Common myeloid progenitor, CD34-positive (primary cell): ENCODE measurements around the gene DNAH12.
"Not testable (repeated sequence)": the region's sequence is repeated elsewhere in the genome, so short reads cannot be mapped to it uniquely, and the experiment has no call there.

Experiments
- CTCF ChIA-PET: fragments of 350-600 bp; sonication (Branson Sonifier 250); formaldehyde crosslinking; loops from one replicate; lab custom pipeline; 2021; ENCODE audit warnings: antibody characterized with exemption; lab: Charles Lee
- POLR2A ChIA-PET: fragments of 350-600 bp; sonication (Branson Sonifier 250); formaldehyde crosslinking; loops from one replicate; lab custom pipeline; 2021; ENCODE audit warnings: antibody characterized with exemption; lab: Charles Lee
- DNase-seq, 3 donors: peaks; one replicate each; pipeline versions ENCODE4 v3.0.0 to v3.0.0-alpha.2; 2013
- H3K27ac ChIP-seq, 2 experiments: 1 replicate in 1 of 2; 2 replicates in 1 of 2; pipeline ENCODE4 v1.7.0; 2013; ENCODE audit warnings: inconsistent platforms in 2 of 2, low read length in 2 of 2, mild to moderate bottlenecking in 2 of 2, low read depth in 1 of 2, moderate library complexity in 1 of 2; ENCODE audit not compliant: severe bottlenecking in 2 of 2, insufficient read depth in 1 of 2, poor library complexity in 1 of 2
- H3K27me3 ChIP-seq, 5 experiments: replicated peaks in 2 of 5; 1 replicate in 3 of 5; 2 replicates in 2 of 5; pipeline versions ENCODE4 v1.6.1 to v1.7.0; 2013; ENCODE audit warnings: low read length in 4 of 5, mild to moderate bottlenecking in 2 of 5, moderate library complexity in 2 of 5, inconsistent platforms in 1 of 5; ENCODE audit not compliant: insufficient read depth in 5 of 5, control insufficient read depth in 4 of 5
- H3K36me3 ChIP-seq, 4 experiments: 1 replicate in 2 of 4; 2 replicates in 2 of 4; pipeline versions ENCODE4 v1.6.1 to v1.7.0; 2013; ENCODE audit warnings: low read length in 3 of 4, control low read depth in 1 of 4, mild to moderate bottlenecking in 1 of 4; ENCODE audit not compliant: control insufficient read depth in 4 of 4, insufficient read depth in 4 of 4
- H3K4me1 ChIP-seq, 4 experiments: 1 replicate in 3 of 4; 2 replicates in 1 of 4; pipeline versions ENCODE4 v1.6.1 to v1.7.1; 2013; ENCODE audit warnings: low read length in 3 of 4, mild to moderate bottlenecking in 3 of 4, control low read depth in 1 of 4, inconsistent platforms in 1 of 4, moderate library complexity in 1 of 4; ENCODE audit not compliant: control insufficient read depth in 4 of 4, insufficient read depth in 4 of 4; ENCODE audit errors: control extremely low read depth in 1 of 4
- H3K4me3 ChIP-seq, 7 experiments: 1 replicate in 4 of 7; 2 replicates in 3 of 7; pipeline versions ENCODE4 v1.5.1 to v1.7.0; 2013; ENCODE audit warnings: mild to moderate bottlenecking in 7 of 7, low read length in 6 of 7, moderate library complexity in 6 of 7, inconsistent platforms in 2 of 7, low read depth in 2 of 7, control low read depth in 1 of 7; ENCODE audit not compliant: insufficient read depth in 4 of 7, control insufficient read depth in 1 of 7; ENCODE audit errors: extremely low read depth in 1 of 7
- H3K9me3 ChIP-seq, 5 experiments: 1 replicate in 4 of 5; 2 replicates in 1 of 5; pipeline versions ENCODE4 v1.6.1 to v1.7.1; 2013; ENCODE audit warnings: low read length in 4 of 5, mild to moderate bottlenecking in 2 of 5, inconsistent platforms in 1 of 5, low read depth in 1 of 5, moderate library complexity in 1 of 5; ENCODE audit not compliant: control insufficient read depth in 4 of 5, insufficient read depth in 2 of 5; ENCODE audit errors: control extremely low read depth in 1 of 5
- WGBS: methylation state at CpG from one replicate; pipeline ENCODE4 v1.1.5; 2013; ENCODE audit not compliant: insufficient coverage; 5-methylcytosine and 5-hydroxymethylcytosine counted together

DNAH12 gene

DNA sequence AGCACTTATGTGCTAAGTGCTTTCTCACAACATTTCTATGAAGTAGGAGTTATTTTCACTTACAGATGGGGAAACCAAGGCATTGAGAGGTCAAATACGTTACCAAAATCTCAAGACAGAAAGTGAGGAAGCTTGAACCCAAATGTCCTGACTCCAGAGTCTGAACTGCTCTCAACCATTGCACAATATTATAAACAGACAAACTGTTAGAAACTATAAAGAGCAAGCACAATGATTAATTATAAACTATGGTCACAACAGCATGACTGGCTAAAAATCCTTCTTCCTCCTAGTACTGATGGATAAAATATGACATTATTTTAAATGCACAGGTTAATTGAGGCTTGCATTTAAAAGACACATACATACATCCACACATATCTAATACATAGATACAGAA lies 173.8 kb downstream of the DNAH12 start:
- CTCF ChIA-PET = interaction anchor here (0.6 kb wide), 1 partner anchor 620 kb away, joined by 3 read pairs; no protein-coding TSS in a partner anchor
- peak in 2 of 3 donors; percentile 48 to 64 for DNase-seq
- Histone ChIP-seq H3K4me1 (peaks cover 0 to 13% (median 4%) of the 10 kb centered on the region in 4 experiments), H3K9me3 (peaks cover 0 to 11% (median 2%) of the 10 kb centered on the region in 5 experiments), H3K27ac (no peak overlapping the region), H3K4me3 (no peak overlapping the region), H3K27me3 (no peaks in the 10 kb centered on the region), H3K36me3 (no peaks in the 10 kb centered on the region)
- POLR2A ChIA-PET = interaction anchor here (0.6 kb wide), 1 partner anchor 45 kb away, joined by 4 read pairs; no protein-coding TSS in a partner anchor
- WGBS = no CpG with 5 or more reads among the region's 1 CpG

DNA sequence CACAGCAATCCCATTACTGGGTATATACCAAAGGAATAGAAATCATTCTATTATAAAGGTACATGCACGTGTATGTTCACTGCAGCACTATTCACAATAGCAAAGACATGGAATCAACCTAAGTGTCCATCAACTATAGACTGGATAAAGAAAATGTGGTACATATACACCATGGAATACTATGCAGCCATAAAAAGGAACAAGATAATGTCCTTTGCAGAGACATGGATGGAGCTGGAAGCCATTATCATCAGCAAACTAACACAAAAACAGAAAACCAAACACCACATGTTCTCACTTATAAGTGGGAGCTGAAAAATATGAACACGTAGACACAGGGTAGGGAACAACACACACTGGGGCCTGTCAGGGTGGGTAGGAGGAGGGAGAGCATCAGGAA lies 179.1 kb downstream of the DNAH12 start:
- WGBS = no CpG with 5 or more reads among the region's 2 CpGs
- CTCF ChIA-PET = interaction anchor here (1.2 kb wide), 1 partner anchor 11 kb away, joined by 3 read pairs; no protein-coding TSS in a partner anchor
- H3K27me3 ChIP-seq = not testable (repeated sequence)

DNA sequence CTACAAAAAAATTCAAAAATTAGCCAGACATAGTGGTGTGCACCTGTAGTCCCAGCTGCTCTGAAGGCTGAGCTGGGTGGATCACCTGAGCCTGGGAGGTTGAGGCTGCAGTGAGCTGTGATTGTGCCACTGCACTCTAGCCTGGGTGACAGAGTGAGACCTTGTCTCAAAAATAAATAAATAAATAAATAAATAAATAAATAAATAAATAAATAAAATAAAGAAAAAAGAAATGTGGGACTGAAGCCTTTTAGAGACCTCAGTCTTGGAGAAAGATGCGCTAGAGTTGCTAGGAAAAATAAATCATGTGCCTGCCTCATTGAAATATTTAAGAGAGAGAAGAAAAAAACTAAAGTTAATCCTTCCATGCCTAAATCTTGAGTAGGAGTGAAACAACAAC lies 187.9 kb downstream of the DNAH12 start:
- 86% methylated on average over 1 of the region's 1 CpG for WGBS
- H3K27me3 ChIP-seq, DNase-seq, H3K4me3 ChIP-seq, CTCF ChIA-PET, H3K9me3 ChIP-seq, H3K36me3 ChIP-seq, H3K27ac ChIP-seq, POLR2A ChIA-PET: not testable (repeated sequence)
- H3K4me1 ChIP-seq = peaks cover 0 to 16% (median 10%) of the 10 kb centered on the region in 4 experiments

More for the DNA sequence above, 179.1 kb downstream of the DNAH12 start:
- H3K4me1 ChIP-seq, DNase-seq, H3K9me3 ChIP-seq, H3K36me3 ChIP-seq, H3K27ac ChIP-seq, H3K4me3 ChIP-seq, POLR2A ChIA-PET: not testable (repeated sequence)

DNA sequence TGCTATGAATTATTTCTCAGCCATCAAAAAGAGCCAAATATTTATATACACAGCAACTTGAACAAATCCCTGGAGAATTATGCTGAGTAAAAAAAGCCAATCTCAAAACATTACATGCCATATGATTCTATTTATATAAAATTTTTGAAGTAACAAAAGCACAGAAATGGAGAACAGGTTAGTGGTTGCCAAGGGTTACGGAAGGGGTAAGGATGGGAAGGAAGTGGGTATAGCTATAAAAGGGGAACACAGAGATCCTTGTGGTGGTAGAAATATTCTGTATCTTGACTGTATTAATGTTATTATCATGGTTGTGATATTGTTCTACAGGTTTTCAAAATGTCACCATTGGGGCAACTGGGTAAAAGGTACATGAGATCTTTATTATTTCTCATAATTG lies 189.4 kb downstream of the DNAH12 start:
- H3K27me3 ChIP-seq = no peaks in the 10 kb centered on the region

DNA sequence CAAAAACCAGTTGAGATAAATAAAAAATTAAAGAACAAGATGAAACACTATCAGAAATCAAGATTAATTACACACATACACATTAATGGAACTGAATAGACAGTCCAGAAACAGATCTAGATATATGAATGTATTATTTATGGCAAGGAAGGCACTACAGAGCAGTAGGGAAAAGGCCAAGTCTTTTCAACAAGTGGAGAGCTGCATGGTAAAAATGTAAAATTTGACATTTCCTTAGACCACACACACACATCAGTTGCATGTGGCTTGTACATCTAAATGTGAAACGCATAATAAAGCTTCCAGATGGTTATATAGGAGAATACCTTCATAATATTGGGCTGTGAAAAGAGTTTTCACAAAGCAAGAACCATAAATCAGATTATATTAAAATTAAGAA lies 193.9 kb downstream of the DNAH12 start:
- no peaks in the 10 kb centered on the region for H3K36me3 ChIP-seq
- H3K9me3 ChIP-seq = peaks cover 0 to 3% (median 0%) of the 10 kb centered on the region in 5 experiments
- no peak overlapping the region for H3K27ac ChIP-seq
- ChIA-PET CTCF (interaction anchor here (0.7 kb wide), 1 partner anchor 28 kb away, joined by 3 read pairs; no protein-coding TSS in a partner anchor), POLR2A (no interaction called here)
- H3K4me1 ChIP-seq = peaks cover 0 to 16% (median 9%) of the 10 kb centered on the region in 4 experiments
- no peaks in the 10 kb centered on the region for H3K27me3 ChIP-seq
- H3K4me3 ChIP-seq = no peak overlapping the region
- DNase-seq = no peak
- WGBS = no CpG with 5 or more reads among the region's 1 CpG

More for the DNA sequence above, 189.4 kb downstream of the DNAH12 start:
- DNase-seq = peak; percentile 75 to 96 (median 95)
- WGBS = no CpG with 5 or more reads among the region's 1 CpG
- ChIA-PET CTCF (no interaction called here), POLR2A (no interaction called here)
- Histone ChIP-seq H3K4me1 (peaks cover 0 to 16% (median 10%) of the 10 kb centered on the region in 4 experiments), H3K36me3 (no peaks in the 10 kb centered on the region), H3K9me3 (no peaks in the 10 kb centered on the region), H3K4me3 (peak overlapping the region in 1 of 7 experiments; percentile 16), H3K27ac (no peak overlapping the region)

DNA sequence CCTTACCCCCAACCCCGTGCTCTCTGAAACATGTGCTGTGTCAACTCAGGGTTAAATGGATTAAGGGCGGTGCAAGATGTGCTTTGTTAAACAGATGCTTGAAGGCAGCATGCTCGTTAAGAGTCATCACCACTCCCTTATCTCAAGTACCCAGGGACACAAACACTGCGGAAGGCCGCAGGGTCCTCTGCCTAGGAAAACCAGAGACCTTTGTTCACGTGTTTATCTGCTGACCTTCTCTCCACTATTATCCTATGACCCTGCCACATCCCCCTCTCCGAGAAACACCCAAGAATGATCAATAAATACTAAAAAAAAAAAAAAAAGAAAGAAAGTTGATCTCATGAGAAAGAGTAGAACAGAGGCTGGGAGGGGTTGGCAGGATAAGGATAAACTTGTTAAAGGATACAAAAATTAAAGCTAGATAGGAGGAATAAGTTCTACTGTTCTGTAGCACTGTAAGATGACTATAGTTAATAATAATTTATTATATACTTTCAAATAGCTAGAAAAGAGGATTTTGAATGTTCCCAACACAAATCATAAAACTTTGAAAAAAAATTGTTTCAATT lies 205.0 kb downstream of the DNAH12 start:
- no CpG with 5 or more reads among the region's 7 CpGs for WGBS
- DNase-seq, H3K4me3 ChIP-seq, H3K27ac ChIP-seq, CTCF ChIA-PET, H3K36me3 ChIP-seq, POLR2A ChIA-PET, H3K4me1 ChIP-seq, H3K27me3 ChIP-seq, H3K9me3 ChIP-seq: not testable (repeated sequence)

DNA sequence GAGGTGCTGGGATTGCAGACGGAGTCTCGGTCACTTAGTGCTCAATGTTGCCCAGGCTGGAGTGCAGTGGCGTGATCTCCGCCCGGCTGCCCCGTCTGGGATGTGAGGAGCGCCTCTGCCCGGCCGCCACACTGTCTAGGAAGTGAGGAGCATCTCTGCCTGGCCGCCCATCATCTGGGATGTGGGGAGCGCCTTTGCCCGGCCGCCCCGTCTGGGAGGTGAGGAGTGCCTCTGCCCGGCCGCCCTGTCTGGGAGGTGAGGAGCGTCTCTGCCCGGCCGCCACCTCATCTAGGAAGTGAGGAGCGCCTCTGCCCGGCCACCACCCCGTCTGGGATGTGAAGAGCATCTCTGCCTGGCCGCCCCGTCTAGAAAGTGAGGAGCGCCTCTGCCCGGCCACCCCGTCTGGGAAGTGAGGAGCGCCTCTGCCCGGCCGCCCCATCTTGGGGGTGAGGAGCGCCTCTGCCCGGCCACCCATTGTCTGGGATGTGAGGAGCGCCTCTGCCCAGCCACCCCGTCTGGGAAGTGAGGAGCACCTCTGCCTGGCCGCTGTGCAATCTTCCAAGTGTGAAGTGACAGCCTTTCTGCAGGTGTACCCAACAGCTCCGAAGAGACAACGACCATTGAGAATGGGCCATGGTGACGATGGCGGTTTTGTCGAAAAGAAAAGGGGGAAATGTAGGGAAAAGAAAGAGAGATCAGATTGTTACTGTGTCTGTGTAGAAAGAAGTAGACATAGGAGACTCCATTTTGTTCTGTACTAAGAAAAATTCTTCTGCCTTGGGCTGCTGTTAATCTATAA lies 205.7 kb downstream of the DNAH12 start:
- CTCF ChIA-PET, H3K27ac ChIP-seq, DNase-seq, H3K36me3 ChIP-seq, H3K27me3 ChIP-seq, H3K9me3 ChIP-seq, H3K4me3 ChIP-seq, H3K4me1 ChIP-seq, POLR2A ChIA-PET: not testable (repeated sequence)
- 94% methylated on average over 33 of the region's 40 CpGs for WGBS
